Transverse colon (tissue), 4 donors: ENCODE results near the gene MORC3. TPM values are rescaled to one million over a fixed set of nuclear protein-coding genes. Genes with fewer than 3 reads are reported as not detected.
"Not testable (repeated sequence)": the region's sequence is repeated elsewhere in the genome, so short reads cannot be mapped to it uniquely, and the experiment has no call there.

ENCODE experiments used
- DNase-seq: peaks from one replicate; pipeline ENCODE4 v3.0.0-alpha.2; 2019
- H3K27ac ChIP-seq, 4 donors: fragments of 200-600 bp; sonication (generic); 2 replicates each; pipeline ENCODE4 v1.5.1; 2016 to 2018; ENCODE audit warnings: inconsistent platforms in 4 of 4
- H3K27me3 ChIP-seq: fragments of 200-600 bp; sonication (generic); 2 replicates; pipeline ENCODE4 v1.5.1; 2017; ENCODE audit warnings: inconsistent platforms
- H3K36me3 ChIP-seq, 4 donors: fragments of 200-600 bp; sonication (generic); 2 replicates each; pipeline ENCODE4 v1.5.1; 2017 to 2019; ENCODE audit warnings: inconsistent platforms in 4 of 4
- H3K4me1 ChIP-seq, 4 donors: fragments of 200-600 bp; sonication (generic); 2 replicates each; pipeline ENCODE4 v1.5.1; 2017 to 2020; ENCODE audit warnings: inconsistent platforms in 4 of 4
- H3K4me3 ChIP-seq, 4 donors: fragments of 200-600 bp; sonication (generic); 1 replicate in 1 of 4; 2 replicates in 3 of 4; pipeline versions ENCODE4 v1.5.1 to v1.6.1; 2017 to 2019; ENCODE audit warnings: inconsistent platforms in 4 of 4
- H3K9me3 ChIP-seq, 2 donors: fragments of 200-600 bp; sonication (generic); 2 replicates each; pipeline ENCODE4 v1.5.1; 2017 to 2019; ENCODE audit warnings: inconsistent platforms in 2 of 2
- EP300 ChIP-seq: sonication (generic); formaldehyde crosslinking; IDR thresholded peaks from one replicate; pipeline ENCODE4 v1.6.1; 2017; ENCODE audit warnings: antibody characterized with exemption, low read depth
- POLR2A ChIP-seq: fragments of 450-650 bp; IDR thresholded peaks from one replicate; pipeline ENCODE4 v1.6.1; 2016; ENCODE audit warnings: antibody characterized with exemption, mild to moderate bottlenecking, moderate library complexity
- POLR2AphosphoS5 ChIP-seq, 3 donors: sonication (generic); formaldehyde crosslinking; IDR thresholded peaks; one replicate each; pipeline ENCODE4 v1.6.1; 2016; ENCODE audit warnings: antibody characterized with exemption in 3 of 3
- WGBS, 2 donors: methylation state at CpG; one replicate each; pipeline ENCODE4 v1.1.5; 2018; ENCODE audit warnings: low coverage in 1 of 2; 5-methylcytosine and 5-hydroxymethylcytosine counted together
- in situ Hi-C, 4 donors: fragments of 200-750 bp; cut with MboI; loops; one replicate each; pipeline versions ENCODE4 v1.15.0 to v1.15.1; 2017; ENCODE audit warnings: low sequenced_read_pairs in 3 of 4, low pct_ligation_motif_present in 1 of 4, low pct_unique_long_range_greater_than_20kb in 1 of 4
- intact Hi-C: fragments of 100-400 bp; cut with DNase I; formaldehyde crosslinking; loops from one replicate; pipeline ENCODE4 v1.15.1; 2023; ENCODE audit warnings: low total_unique reads
- total RNA-seq, 4 donors: library from RNA; depleted of rRNA; stranded (reverse); fragments of >200 nt; gene quantifications; one replicate each; pipeline ENCODE4 v1.1.0, GENCODE V29; 2016
- TF ChIP-seq, protein P1 (sequence below), 5 experiments: fragments of 200-600 bp in 3 of 5; fragments of 450-650 bp in 2 of 5; sonication (generic) in 3 of 5; IDR thresholded peaks; 1 replicate in 2 of 5; 2 replicates in 3 of 5; pipeline ENCODE4 v1.5.1; 2016 to 2017; ENCODE audit warnings: antibody characterized with exemption in 5 of 5, inconsistent platforms in 3 of 5, mild to moderate bottlenecking in 2 of 5, moderate library complexity in 1 of 5

Gene MORC3
- 100 to 1,000 TPM in 1 of 4 donors, 10 to 100 TPM in 3; 33.7 to 127 (median 56.8) TPM for total RNA-seq

GRCh38 chr21:36319767-36320420 lies at the start of gene MORC3:
Gene MORC3, plus strand, starts transcription at chr21:36320197. Its CDS starts 68 bp downstream, at chr21:36320265.
- in situ Hi-C loops, result no loop called here
- intact Hi-C loops, result loop anchor here (10.0 kb wide), 1 partner anchor 175 kb away; no protein-coding TSS in a partner anchor
- Histone ChIP-seq H3K27me3 (no peaks in the 10 kb centered on the region), H3K4me3 (peak within 1 kb of the TSS; percentile 90 to 93 (median 91)), H3K9me3 (no peaks in the 10 kb centered on the region), H3K4me1 (peaks cover 15 to 45% (median 29%) of the 10 kb centered on the region in 4 donors), H3K36me3 (no peaks in the 10 kb centered on the region), H3K27ac (peak within 1 kb of the TSS; percentile 99 to 100 (median 99))
- DNase-seq, result peak; percentile 98
- WGBS, 2 donors, result 0% methylated on average over 1 to 33 of the region's 59 CpGs
- TF ChIP-seq EP300 (no peak), POLR2AphosphoS5 (IDR thresholded peaks at IDR 0.05) (peak; percentile 96 to 98 (median 98)), POLR2A (peak; percentile 88)
- TF ChIP-seq, protein P1, sequence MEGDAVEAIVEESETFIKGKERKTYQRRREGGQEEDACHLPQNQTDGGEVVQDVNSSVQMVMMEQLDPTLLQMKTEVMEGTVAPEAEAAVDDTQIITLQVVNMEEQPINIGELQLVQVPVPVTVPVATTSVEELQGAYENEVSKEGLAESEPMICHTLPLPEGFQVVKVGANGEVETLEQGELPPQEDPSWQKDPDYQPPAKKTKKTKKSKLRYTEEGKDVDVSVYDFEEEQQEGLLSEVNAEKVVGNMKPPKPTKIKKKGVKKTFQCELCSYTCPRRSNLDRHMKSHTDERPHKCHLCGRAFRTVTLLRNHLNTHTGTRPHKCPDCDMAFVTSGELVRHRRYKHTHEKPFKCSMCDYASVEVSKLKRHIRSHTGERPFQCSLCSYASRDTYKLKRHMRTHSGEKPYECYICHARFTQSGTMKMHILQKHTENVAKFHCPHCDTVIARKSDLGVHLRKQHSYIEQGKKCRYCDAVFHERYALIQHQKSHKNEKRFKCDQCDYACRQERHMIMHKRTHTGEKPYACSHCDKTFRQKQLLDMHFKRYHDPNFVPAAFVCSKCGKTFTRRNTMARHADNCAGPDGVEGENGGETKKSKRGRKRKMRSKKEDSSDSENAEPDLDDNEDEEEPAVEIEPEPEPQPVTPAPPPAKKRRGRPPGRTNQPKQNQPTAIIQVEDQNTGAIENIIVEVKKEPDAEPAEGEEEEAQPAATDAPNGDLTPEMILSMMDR (IDR thresholded peaks at IDR 0.05), result no peak

DNA sequence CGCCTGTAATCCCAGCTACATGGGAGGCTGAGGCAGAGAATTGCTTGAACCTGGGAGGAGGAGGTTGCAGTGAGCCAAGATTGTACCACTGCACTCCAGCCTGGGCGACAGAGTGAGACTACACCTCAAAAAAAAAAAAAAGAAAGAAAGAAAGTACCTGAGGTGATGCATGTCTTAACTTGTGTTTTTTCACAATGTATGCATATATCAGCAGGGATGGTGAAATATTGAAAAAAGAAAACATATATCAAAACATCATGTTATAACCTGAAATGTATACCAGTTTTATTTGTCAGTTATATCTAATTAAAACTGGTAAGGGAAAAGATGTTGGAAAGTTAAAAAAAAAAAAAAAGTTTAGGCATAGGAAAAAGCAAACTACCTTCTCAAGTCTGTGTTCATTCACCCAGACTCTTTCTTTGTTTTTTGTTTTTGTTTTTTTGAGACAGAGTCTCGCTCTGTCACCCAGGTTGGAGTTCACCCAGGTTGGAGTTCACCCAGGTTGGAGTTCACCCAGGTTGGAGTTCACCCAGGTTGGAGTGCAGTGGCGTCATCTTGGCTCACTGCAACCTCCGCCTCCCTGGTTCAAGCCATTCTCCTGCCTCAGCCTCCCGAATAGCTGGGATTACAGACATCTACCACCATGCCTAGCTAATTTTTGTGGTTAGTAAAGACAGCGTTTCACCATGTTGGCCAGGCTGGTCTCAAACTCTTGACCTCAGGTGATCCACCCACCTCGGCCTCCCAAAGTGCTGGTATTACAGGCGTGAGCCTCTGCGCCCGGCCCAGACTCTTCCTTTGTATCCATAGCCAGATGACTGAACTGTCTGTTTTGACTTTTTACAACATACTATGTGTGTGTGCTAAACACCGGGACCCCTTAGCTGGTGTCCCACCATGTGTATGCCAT lies 49.0 kb upstream of the MORC3 start:
- H3K4me1 ChIP-seq, H3K27ac ChIP-seq, DNase-seq, H3K4me3 ChIP-seq, H3K27me3 ChIP-seq, H3K9me3 ChIP-seq, in situ Hi-C loops, intact Hi-C loops: not testable (repeated sequence)
- 84 to 98% methylated on average over 5 to 12 of the region's 12 CpGs for WGBS, 2 donors
- peaks cover 0 to 10% (median 5%) of the 10 kb centered on the region in 4 donors for H3K36me3 ChIP-seq

- no peak for DNase-seq
- Histone ChIP-seq H3K9me3 (no peaks in the 10 kb centered on the region), H3K27me3 (no peaks in the 10 kb centered on the region), H3K4me1 (no peaks in the 10 kb centered on the region), H3K4me3 (no peak overlapping the region), H3K27ac (no peak overlapping the region), H3K36me3 (peaks cover 0 to 27% (median 6%) of the 10 kb centered on the region in 4 donors)
- in situ Hi-C loops (no loop called here), intact Hi-C loops (no loop called here)
- WGBS, 2 donors, result 69 to 95% methylated on average over 4 of the region's 4 CpGs
- TF ChIP-seq EP300 (no peak), POLR2A (no peak), POLR2AphosphoS5 (IDR thresholded peaks at IDR 0.05) (no peak)
- TF ChIP-seq, protein P1 (IDR thresholded peaks at IDR 0.05), result no peak
These were observed 45.9 kb upstream of the MORC3 start for GRCh38 chr21:36274128-36274527.

DNA sequence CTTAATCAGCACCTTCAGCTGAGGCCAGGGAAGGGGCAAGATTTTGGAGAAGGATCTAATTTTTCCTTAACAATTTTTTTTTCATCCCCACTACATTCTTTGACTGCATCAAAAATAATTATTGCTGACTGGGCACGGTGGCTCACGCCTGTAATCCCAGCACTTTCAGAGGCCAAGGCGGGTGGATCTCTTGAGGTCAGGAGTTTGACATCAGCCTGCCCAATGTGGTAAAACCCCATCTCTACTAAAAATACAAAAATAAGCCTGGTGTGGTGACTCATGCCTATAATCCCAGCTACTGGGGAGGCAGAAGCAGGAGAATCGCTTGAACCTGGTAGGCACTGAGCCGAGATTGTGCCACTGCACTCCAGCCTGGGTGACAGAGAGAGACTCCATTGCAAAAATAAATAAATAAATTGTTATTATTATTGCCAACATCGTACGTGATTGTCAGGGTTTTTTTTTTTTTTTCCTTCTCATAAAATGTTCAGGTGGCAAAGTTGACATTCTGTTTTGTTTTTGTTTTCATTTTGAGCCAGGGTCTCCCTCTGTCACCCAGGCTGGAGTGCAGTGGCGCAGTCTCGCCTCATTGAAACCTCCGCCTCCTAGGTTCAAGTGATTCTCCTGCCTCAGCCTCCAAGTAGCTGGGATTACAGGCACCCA lies 37.3 kb upstream of the MORC3 start:
- Histone ChIP-seq H3K4me3 (no peak overlapping the region), H3K9me3 (no peaks in the 10 kb centered on the region), H3K36me3 (peaks cover 0 to 20% (median 7%) of the 10 kb centered on the region in 4 donors), H3K27ac (peak overlapping the region in 1 of 4 donors; percentile 51), H3K4me1 (peaks cover 0 to 3% (median 0%) of the 10 kb centered on the region in 4 donors), H3K27me3 (no peaks in the 10 kb centered on the region)
- 79 to 89% methylated on average over 6 to 10 of the region's 10 CpGs for WGBS, 2 donors
- TF ChIP-seq POLR2A, result no peak
- no peak for TF ChIP-seq EP300
- TF ChIP-seq, protein P1 (IDR thresholded peaks at IDR 0.05), result no peak
- in situ Hi-C loops, result no loop called here
- no peak for DNase-seq
- intact Hi-C loops, result no loop called here

DNA sequence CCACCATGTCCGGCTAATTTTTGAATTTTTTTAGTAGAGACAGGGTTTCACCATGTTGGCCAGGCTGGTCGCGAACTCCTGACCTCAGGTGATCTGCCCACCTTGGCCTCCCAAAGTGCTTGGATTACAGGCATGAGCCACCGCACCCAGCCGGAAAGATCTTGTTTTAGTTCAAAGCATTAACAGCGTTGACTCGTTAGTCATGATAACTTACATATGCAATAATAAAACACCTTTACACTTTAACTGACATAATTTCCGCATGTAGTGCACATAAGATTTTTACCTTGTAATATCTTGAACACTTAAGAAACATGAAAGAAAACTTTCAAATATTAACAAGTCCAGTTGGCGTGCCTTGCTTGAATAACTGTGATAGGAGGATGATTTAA lies 36.8 kb upstream of the MORC3 start:
- Histone ChIP-seq H3K27ac (peak overlapping the region in 1 of 4 donors; percentile 51), H3K36me3 (peaks cover 0 to 20% (median 7%) of the 10 kb centered on the region in 4 donors)
- WGBS, 2 donors, result 49 to 94% methylated on average over 8 to 9 of the region's 9 CpGs
- H3K4me3 ChIP-seq, intact Hi-C loops, H3K4me1 ChIP-seq, in situ Hi-C loops, DNase-seq, H3K27me3 ChIP-seq, H3K9me3 ChIP-seq: not testable (repeated sequence)
